Measurements from ENCODE around the gene MTOR. TPM values are rescaled to one million over a fixed set of nuclear protein-coding genes. Genes with fewer than 3 reads are reported as not detected.

MTOR gene
- total and polyA plus RNA-seq, 2 of the 8 experiments (the other 6 are each of a cell fraction or from before 2014, with no cell fraction given): 44.2 to 76.8 TPM

DNA sequence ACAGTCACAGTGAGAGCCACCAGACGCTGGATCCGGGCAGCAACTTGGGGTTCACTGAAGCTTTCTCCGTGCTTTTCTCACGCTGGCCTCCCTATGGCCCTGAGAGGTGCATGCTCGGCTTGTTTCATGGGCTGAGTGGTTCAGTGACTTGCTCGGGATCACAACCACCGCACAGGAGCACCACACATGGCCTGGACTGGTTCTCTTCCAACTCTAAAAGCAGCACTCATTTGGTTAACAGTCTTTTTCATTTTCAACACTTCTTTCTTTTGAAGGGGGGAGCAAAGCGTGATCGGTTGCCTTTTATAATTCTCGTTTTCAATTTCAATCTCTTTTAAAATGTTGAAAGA is 36.8 kb upstream of the MTOR start (continued):
- TF ChIP-seq RAD21 (IDR thresholded peaks at IDR 0.05 in 1 of 2, conservative IDR thresholded peaks at IDR 0.05 in 1 of 2; ENCODE audit: low read depth in 2 of 2, low read length in 2 of 2) (no peak), SUZ12 (IDR thresholded peaks at IDR 0.05; ENCODE audit: low read length) (no peak), CEBPB (IDR thresholded peaks at IDR 0.05; ENCODE audit: low read depth, low read length) (no peak), CREB1 (IDR thresholded peaks at IDR 0.05) (no peak)

All from H1 (cell line).